H1 (cell line): ENCODE data around the gene CACNB4. TPM values are rescaled to one million over a fixed set of nuclear protein-coding genes. Genes with fewer than 3 reads are reported as not detected.

Experiments used
- CTCF ChIA-PET: fragments of 300-600 bp; sonication (Branson Sonifier 250); formaldehyde crosslinking; loops from one replicate; lab custom pipeline; 2021; ENCODE audit not compliant: partially characterized antibody; lab: Charles Lee
- POLR2A ChIA-PET: fragments of 300-600 bp; sonication (Branson Sonifier 250); formaldehyde crosslinking; loops from one replicate; lab custom pipeline; 2021; ENCODE audit warnings: inconsistent platforms; ENCODE audit not compliant: partially characterized antibody; lab: Charles Lee
- DNase-seq, 2 experiments: peaks; one replicate each; pipeline versions ENCODE4 v3.0.0 to v3.0.0-alpha.2; 2010 to 2022; ENCODE audit warnings: low spot score in 2 of 2, low read depth in 1 of 2, mixed read lengths in 1 of 2
- FAIRE-seq: peaks from 2 replicates; lab custom pipeline; 2011; peaks lifted over from hg19 to GRCh38; lab: Jason Lieb, UNC
- H2AFZ ChIP-seq: 2 replicates; pipeline ENCODE4 v1.8.1; 2012; ENCODE audit warnings: low read length, inconsistent platforms
- H2AK5ac ChIP-seq: 2 replicates; pipeline ENCODE4 v1.6.1; 2013; ENCODE audit warnings: low read depth, low read length
- H2BK120ac ChIP-seq: replicated peaks from 2 replicates; pipeline ENCODE3; 2013; ENCODE audit warnings: low read depth, low read length, inconsistent platforms
- H2BK12ac ChIP-seq: 2 replicates; pipeline ENCODE4 v1.6.1; 2013; ENCODE audit warnings: low read depth, low read length
- H2BK15ac ChIP-seq: 2 replicates; pipeline ENCODE4 v1.6.1; 2013; ENCODE audit warnings: low read length
- H2BK20ac ChIP-seq: 2 replicates; pipeline ENCODE4 v1.6.1; 2013; ENCODE audit warnings: low read length
- H2BK5ac ChIP-seq: 2 replicates; pipeline ENCODE4 v1.6.1; 2013; ENCODE audit warnings: low read depth, low read length
- H3K14ac ChIP-seq: 2 replicates; pipeline ENCODE4 v1.6.1; 2013; ENCODE audit warnings: inconsistent platforms; ENCODE audit not compliant: insufficient read length
- H3K18ac ChIP-seq: 2 replicates; pipeline ENCODE4 v1.6.1; 2013; ENCODE audit warnings: low read length; ENCODE audit errors: extremely low read depth
- H3K23ac ChIP-seq: 2 replicates; pipeline ENCODE4 v1.6.1; 2013; ENCODE audit warnings: inconsistent platforms; ENCODE audit not compliant: insufficient read length
- H3K23me2 ChIP-seq: 2 replicates; pipeline ENCODE4 v1.6.1; 2013; ENCODE audit warnings: low read depth, low read length
- H3K27ac ChIP-seq: 2 replicates; pipeline ENCODE4 v1.6.1; 2011; ENCODE audit warnings: low read depth, low read length, inconsistent platforms
- H3K27me3 ChIP-seq, 4 experiments: replicated peaks in 1 of 4; 1 replicate in 1 of 4; 2 replicates in 3 of 4; pipeline versions ENCODE4 v1.6.1 to v1.8.1; 2011 to 2013; ENCODE audit warnings: low read length in 3 of 4, mild to moderate bottlenecking in 3 of 4, inconsistent platforms in 2 of 4, mixed read lengths in 2 of 4, moderate library complexity in 1 of 4; ENCODE audit not compliant: control insufficient read depth in 3 of 4, insufficient read depth in 3 of 4; ENCODE audit errors: extremely low read depth in 1 of 4
- H3K36me3 ChIP-seq, 4 experiments: 2 replicates each; pipeline versions ENCODE4 v1.6.1 to v1.8.1; 2011 to 2013; ENCODE audit warnings: mild to moderate bottlenecking in 4 of 4, low read length in 3 of 4, moderate library complexity in 2 of 4, control low read depth in 1 of 4, inconsistent platforms in 1 of 4; ENCODE audit not compliant: insufficient read depth in 4 of 4, control insufficient read depth in 2 of 4
- H3K4ac ChIP-seq: replicated peaks from 2 replicates; pipeline ENCODE3; 2013; ENCODE audit warnings: low read length, low read depth, mixed read lengths, inconsistent platforms; ENCODE audit not compliant: insufficient read length
- H3K4me1 ChIP-seq, 4 experiments: replicated peaks in 1 of 4; 1 replicate in 1 of 4; 2 replicates in 3 of 4; pipeline versions ENCODE4 v1.6.1 to v1.8.1; 2011 to 2013; ENCODE audit warnings: low read length in 3 of 4, inconsistent platforms in 2 of 4, mixed read lengths in 1 of 4; ENCODE audit not compliant: insufficient read depth in 4 of 4, control insufficient read depth in 3 of 4
- H3K4me2 ChIP-seq, 2 experiments: 2 replicates each; pipeline versions ENCODE4 v1.6.1 to v1.8.1; 2011 to 2013; ENCODE audit warnings: low read depth in 2 of 2, low read length in 2 of 2, control low read depth in 1 of 2, inconsistent platforms in 1 of 2, mild to moderate bottlenecking in 1 of 2; ENCODE audit not compliant: insufficient read depth in 1 of 2
- H3K4me3 ChIP-seq, 4 experiments: fragments of 200-600, 300-600 bp in 1 of 4; sonication (generic), shearing (Covaris generic), sonication (Bioruptor Twin) in 1 of 4; 2 replicates each; pipeline versions ENCODE4 v1.5.1 to v1.8.1; 2011 to 2016; ENCODE audit warnings: low read length in 4 of 4, low read depth in 3 of 4, control low read depth in 2 of 4, inconsistent platforms in 2 of 4, mild to moderate bottlenecking in 2 of 4, mixed read lengths in 1 of 4, moderate library complexity in 1 of 4; ENCODE audit not compliant: insufficient read depth in 2 of 4; ENCODE audit errors: extremely low read depth in 1 of 4
- H3K56ac ChIP-seq: replicated peaks from 2 replicates; pipeline ENCODE3; 2013; ENCODE audit warnings: low read depth, mild to moderate bottlenecking, mixed read lengths, low read length, inconsistent platforms; ENCODE audit not compliant: insufficient read length
- H3K79me1 ChIP-seq: 2 replicates; pipeline ENCODE4 v1.6.1; 2013; ENCODE audit warnings: low read depth, low read length, control low read depth
- H3K79me2 ChIP-seq, 2 experiments: 2 replicates each; pipeline versions ENCODE4 v1.6.1 to v1.8.1; 2012 to 2013; ENCODE audit warnings: low read length in 2 of 2, mild to moderate bottlenecking in 2 of 2, inconsistent platforms in 1 of 2; ENCODE audit not compliant: insufficient read depth in 2 of 2, control insufficient read depth in 1 of 2
- H3K9ac ChIP-seq, 4 experiments: replicated peaks in 1 of 4; 1 replicate in 1 of 4; 2 replicates in 3 of 4; pipeline versions ENCODE4 v1.6.1 to v1.8.1; 2011 to 2013; ENCODE audit warnings: low read depth in 3 of 4, low read length in 3 of 4, control low read depth in 2 of 4, mild to moderate bottlenecking in 2 of 4, moderate library complexity in 2 of 4, inconsistent platforms in 1 of 4; ENCODE audit errors: extremely low read depth in 1 of 4
- H3K9me3 ChIP-seq, 2 experiments: 2 replicates each; pipeline versions ENCODE4 v1.6.1 to v1.8.1; 2012 to 2013; ENCODE audit warnings: mild to moderate bottlenecking in 2 of 2, moderate library complexity in 2 of 2, control low read depth in 1 of 2, inconsistent platforms in 1 of 2, low read depth in 1 of 2, low read length in 1 of 2, mixed read lengths in 1 of 2; ENCODE audit not compliant: insufficient read depth in 2 of 2
- H4K20me1 ChIP-seq, 2 experiments: replicated peaks in 1 of 2; 2 replicates each; pipeline versions ENCODE3 to v1.8.1; 2011 to 2013; ENCODE audit warnings: inconsistent platforms in 2 of 2, low read length in 2 of 2, mild to moderate bottlenecking in 1 of 2; ENCODE audit not compliant: insufficient read depth in 2 of 2, control insufficient read depth in 1 of 2
- H4K5ac ChIP-seq: 2 replicates; pipeline ENCODE4 v1.6.1; 2013; ENCODE audit warnings: low read length, low read depth, mixed read lengths, inconsistent platforms; ENCODE audit not compliant: insufficient read length
- H4K8ac ChIP-seq: 2 replicates; pipeline ENCODE4 v1.8.0; 2013; ENCODE audit warnings: mild to moderate bottlenecking, moderate library complexity, low read length, inconsistent platforms; ENCODE audit not compliant: insufficient read depth; ENCODE audit errors: extremely low read depth
- H4K91ac ChIP-seq: replicated peaks from 2 replicates; pipeline ENCODE3; 2013; ENCODE audit warnings: low read length, mixed read lengths, inconsistent platforms; ENCODE audit not compliant: insufficient read length
- BCL11A ChIP-seq, 2 experiments: IDR thresholded peaks; one replicate each; pipeline ENCODE4 v1.6.1; 2011; ENCODE audit warnings: low read depth in 2 of 2, low read length in 2 of 2, mild to moderate bottlenecking in 2 of 2
- CHD2 ChIP-seq: IDR thresholded peaks from 2 replicates; pipeline ENCODE4 v1.6.1; 2012; ENCODE audit warnings: low read length, improper control_type of control experiment
- EGR1 ChIP-seq: IDR thresholded peaks from 2 replicates; pipeline ENCODE4 v1.6.1; 2011; ENCODE audit warnings: low read depth, low read length, borderline replicate concordance
- KDM4A ChIP-seq: IDR thresholded peaks from one replicate; pipeline ENCODE4 v1.7.1; 2012; ENCODE audit warnings: low read depth, mild to moderate bottlenecking, moderate library complexity, low read length, inconsistent platforms; ENCODE audit not compliant: severe bottlenecking
- PHF8 ChIP-seq: fragments of 200-600 bp; sonication (generic); conservative IDR thresholded peaks from 2 replicates; pipeline ENCODE4 v1.7.1; 2012; ENCODE audit warnings: low read depth, mild to moderate bottlenecking, inconsistent platforms, low read length, moderate library complexity
- POU5F1 ChIP-seq: IDR thresholded peaks from 2 replicates; pipeline ENCODE4 v1.6.1; 2011; ENCODE audit warnings: low read depth, mild to moderate bottlenecking, low read length, moderate library complexity
- RXRA ChIP-seq: IDR thresholded peaks from 2 replicates; pipeline ENCODE4 v1.6.1; 2011; ENCODE audit warnings: low read depth, mild to moderate bottlenecking, low read length, moderate library complexity; ENCODE audit not compliant: insufficient read depth
- SIRT6 ChIP-seq: IDR thresholded peaks from one replicate; pipeline ENCODE4 v1.7.1; 2012; ENCODE audit warnings: low read length, inconsistent platforms
- SP2 ChIP-seq: IDR thresholded peaks from 2 replicates; pipeline ENCODE4 v1.6.1; 2012; ENCODE audit warnings: mild to moderate bottlenecking, low read length, inconsistent platforms
- ZNF274 ChIP-seq: IDR thresholded peaks from 2 replicates; pipeline ENCODE4 v1.7.0; 2012; ENCODE audit warnings: low read length, borderline replicate concordance; ENCODE audit errors: extremely low read depth
- polyA plus RNA-seq, 7 experiments: library from polyadenylated mRNA; depleted of rRNA in 3 of 7; stranded (reverse) in 5 of 7; unstranded in 2 of 7; fragments of >200 nt in 5 of 7; fragments of 200-250 nt in 2 of 7; gene quantifications; 1 replicate in 5 of 7; 2 replicates in 1 of 7; 4 replicates in 1 of 7; pipeline versions ENCODE4 v1.2.1 to v1.2.3, GENCODE V29; 2011 to 2013; ENCODE audit warnings: missing spikeins in 2 of 7, mixed read lengths in 2 of 7
- total RNA-seq: library from RNA; stranded (reverse); fragmentation: NEBNext Ultra II Directional; extraction: Animal tissue kit (Norgen Biotek cat#: 25700); gene quantifications from 2 replicates; pipeline ENCODE4 v1.2.1, GENCODE V29; 2021

CACNB4 gene
- total and polyA plus RNA-seq, 2 of the 8 experiments (the other 6 are each of a cell fraction or from before 2014, with no cell fraction given) = 2.0 to 4.0 TPM

DNA sequence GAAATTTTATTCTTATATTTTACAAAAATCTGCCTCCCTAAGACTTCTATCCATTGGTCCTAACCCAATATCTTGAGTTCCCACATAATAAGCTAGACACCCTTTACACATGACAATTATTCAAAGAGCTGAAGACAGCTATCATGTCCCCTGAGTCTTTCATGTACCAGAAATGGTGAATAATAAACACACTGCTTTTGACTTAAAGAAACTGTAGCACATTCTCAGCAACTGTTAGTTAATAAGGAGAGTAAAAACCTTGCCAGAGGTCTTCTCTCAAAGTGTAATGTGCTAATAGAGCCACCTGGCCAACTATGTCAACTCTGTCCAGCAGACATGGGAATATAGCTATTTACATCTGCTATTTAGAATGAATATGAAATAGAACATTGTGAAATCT, 160.9 kb downstream of the CACNB4 start:
- Histone ChIP-seq H2BK5ac (no peak overlapping the region), H3K27me3 (peaks cover 0 to 1% (median 0%) of the 10 kb centered on the region in 4 experiments; a peak in 1 of 7 replicates), H3K14ac (no peak overlapping the region), H3K4ac (no peak overlapping the region), H4K8ac (no peak overlapping the region), H3K36me3 (no peaks in the 10 kb centered on the region), H3K79me2 (no peaks in the 10 kb centered on the region), H2BK20ac (no peak overlapping the region), H4K20me1 (no peaks in the 10 kb centered on the region), H2AK5ac (no peak overlapping the region), H2BK15ac (no peak overlapping the region), H3K23ac (no peak overlapping the region), H3K27ac (no peak overlapping the region), H2AFZ (no peak overlapping the region), H3K9me3 (0 out of 4 replicates have a peak, but pooled peaks cover 0 to 3% of the 10 kb centered on the region in 2 experiments), H3K4me3 (no peak overlapping the region), H3K4me2 (no peak overlapping the region), H3K4me1 (no peaks in the 10 kb centered on the region; a peak in 1 of 7 replicates), H4K5ac (no peak overlapping the region), H3K18ac (no peak overlapping the region), H3K23me2 (no peaks in the 10 kb centered on the region), H4K91ac (no peak overlapping the region), H3K79me1 (no peaks in the 10 kb centered on the region), H3K9ac (no peak overlapping the region), H2BK12ac (no peak overlapping the region), H3K56ac (no peak overlapping the region), H2BK120ac (no peak overlapping the region)
- ChIA-PET CTCF (interaction anchor here (1.4 to 2.0 kb wide), 3 partner anchors 9 to 37 kb away, joined by 3 to 8 read pairs (median 6); no protein-coding TSS in a partner anchor), POLR2A (no interaction called here)
- FAIRE-seq (no peak), DNase-seq (no peak)
- TF ChIP-seq EGR1 (no peak), RXRA (no peak), KDM4A (no peak), ZNF274 (no peak), CHD2 (no peak), SIRT6 (no peak), PHF8 (no peak), BCL11A (IDR thresholded peaks at IDR 0.05; ENCODE audit: low read depth in 2 of 2, low read length in 2 of 2) (no peak), SP2 (no peak), POU5F1 (no peak)
